Liver (tissue), 9 donors: Measurements from ENCODE around the gene THSD7B. TPM values are rescaled to one million over a fixed set of nuclear protein-coding genes. Genes with fewer than 3 reads are reported as not detected.

Experiments used
- DNase-seq: peaks from one replicate; pipeline ENCODE4 v3.0.0-alpha.2; 2017; ENCODE audit warnings: low spot score
- H3K27ac ChIP-seq, 2 donors: one replicate each; pipeline ENCODE4 v1.7.0; 2013; ENCODE audit warnings: inconsistent platforms in 2 of 2, low read length in 2 of 2, control low read depth in 1 of 2, low read depth in 1 of 2, mild to moderate bottlenecking in 1 of 2
- H3K27me3 ChIP-seq, 4 donors: one replicate each; pipeline versions ENCODE4 v1.6.1 to v1.7.0; 2013; ENCODE audit warnings: low read length in 3 of 4, inconsistent platforms in 1 of 4, mild to moderate bottlenecking in 1 of 4, moderate library complexity in 1 of 4; ENCODE audit not compliant: control insufficient read depth in 4 of 4, insufficient read depth in 4 of 4
- H3K36me3 ChIP-seq, 4 donors: one replicate each; pipeline versions ENCODE4 v1.6.1 to v1.7.0; 2013; ENCODE audit warnings: low read length in 3 of 4, mild to moderate bottlenecking in 3 of 4, low read depth in 1 of 4, moderate library complexity in 1 of 4; ENCODE audit not compliant: control insufficient read depth in 4 of 4, insufficient read depth in 3 of 4
- H3K4me1 ChIP-seq, 4 donors: one replicate each; pipeline versions ENCODE4 v1.6.1 to v1.7.0; 2013; ENCODE audit warnings: low read length in 3 of 4, mild to moderate bottlenecking in 3 of 4, moderate library complexity in 1 of 4; ENCODE audit not compliant: control insufficient read depth in 4 of 4, insufficient read depth in 4 of 4
- H3K4me3 ChIP-seq, 3 donors: one replicate each; pipeline versions ENCODE4 v1.6.1 to v1.7.0; 2013; ENCODE audit warnings: low read length in 3 of 3, control low read depth in 1 of 3, low read depth in 1 of 3, mild to moderate bottlenecking in 1 of 3
- H3K9ac ChIP-seq, 2 donors: one replicate each; pipeline ENCODE4 v1.7.0; 2013; ENCODE audit warnings: low read length in 2 of 2, mild to moderate bottlenecking in 2 of 2, moderate library complexity in 2 of 2, control low read depth in 1 of 2, low read depth in 1 of 2
- H3K9me3 ChIP-seq, 4 donors: one replicate each; pipeline versions ENCODE4 v1.6.1 to v1.7.0; 2013; ENCODE audit warnings: low read length in 3 of 4; ENCODE audit not compliant: control insufficient read depth in 4 of 4
- ATF3 ChIP-seq: IDR thresholded peaks from 2 replicates; pipeline ENCODE4 v1.6.1; 2016; ENCODE audit warnings: antibody characterized with exemption
- CTCF ChIP-seq: fragments of 150-350 bp; IDR thresholded peaks from 2 replicates; pipeline ENCODE4 v1.5.1; 2017; ENCODE audit warnings: improper control_type of control experiment, low read depth, low read length; ENCODE audit not compliant: missing input control
- EGR1 ChIP-seq, 2 donors: IDR thresholded peaks; 2 replicates each; pipeline ENCODE4 v1.6.1; 2016 to 2018; ENCODE audit warnings: antibody characterized with exemption in 2 of 2, low read depth in 2 of 2
- FOXA1 ChIP-seq: IDR thresholded peaks from 2 replicates; pipeline ENCODE4 v1.6.1; 2016; ENCODE audit warnings: antibody characterized with exemption
- FOXA2 ChIP-seq: IDR thresholded peaks from 2 replicates; pipeline ENCODE4 v1.6.1; 2016; ENCODE audit warnings: antibody characterized with exemption
- GABPA ChIP-seq, 2 donors: IDR thresholded peaks in 1 of 2; conservative IDR thresholded peaks in 1 of 2; 2 replicates each; pipeline ENCODE4 v1.6.1; 2016; ENCODE audit warnings: antibody characterized with exemption in 2 of 2, mild to moderate bottlenecking in 1 of 2, moderate library complexity in 1 of 2
- HNF4A ChIP-seq, 2 donors: conservative IDR thresholded peaks; 2 replicates each; pipeline ENCODE4 v1.6.1; 2016; ENCODE audit warnings: antibody characterized with exemption in 2 of 2, mild to moderate bottlenecking in 2 of 2
- HNF4G ChIP-seq: IDR thresholded peaks from 2 replicates; pipeline ENCODE4 v1.6.1; 2016; ENCODE audit warnings: antibody characterized with exemption
- JUND ChIP-seq, 2 donors: IDR thresholded peaks; 2 replicates each; pipeline ENCODE4 v1.6.1; 2016; ENCODE audit warnings: antibody characterized with exemption in 2 of 2
- MAX ChIP-seq: IDR thresholded peaks from 2 replicates; pipeline ENCODE4 v1.6.1; 2016; ENCODE audit warnings: antibody characterized with exemption
- NR2F2 ChIP-seq: IDR thresholded peaks from 2 replicates; pipeline ENCODE4 v1.6.1; 2016; ENCODE audit warnings: antibody characterized with exemption
- RAD21 ChIP-seq, 2 donors: IDR thresholded peaks; 2 replicates each; pipeline ENCODE4 v1.6.1; 2016; ENCODE audit warnings: antibody characterized with exemption in 2 of 2, mild to moderate bottlenecking in 2 of 2
- REST ChIP-seq: IDR thresholded peaks from 2 replicates; pipeline ENCODE4 v1.6.1; 2016; ENCODE audit warnings: antibody characterized with exemption, mild to moderate bottlenecking
- RXRA ChIP-seq, 2 donors: IDR thresholded peaks; 2 replicates each; pipeline ENCODE4 v1.6.1; 2017 to 2018; ENCODE audit warnings: antibody characterized with exemption in 2 of 2, mild to moderate bottlenecking in 1 of 2
- SP1 ChIP-seq: IDR thresholded peaks from 2 replicates; pipeline ENCODE4 v1.6.1; 2018; ENCODE audit warnings: antibody characterized with exemption, mild to moderate bottlenecking
- TAF1 ChIP-seq: conservative IDR thresholded peaks from 2 replicates; pipeline ENCODE4 v1.6.1; 2016; ENCODE audit warnings: antibody characterized with exemption, mild to moderate bottlenecking
- YY1 ChIP-seq: IDR thresholded peaks from 2 replicates; pipeline ENCODE4 v1.6.1; 2016; ENCODE audit warnings: antibody characterized with exemption, mild to moderate bottlenecking
- ZBTB33 ChIP-seq: IDR thresholded peaks from 2 replicates; pipeline ENCODE4 v1.6.1; 2016; ENCODE audit warnings: antibody characterized with exemption
- WGBS: extraction: QIAGEN DNeasy Blood & Tissue Kit; methylation state at CpG from one replicate; pipeline ENCODE4 v1.1.7; 2013; 5-methylcytosine and 5-hydroxymethylcytosine counted together
- polyA plus RNA-seq, 2 donors: library from polyadenylated mRNA; stranded (reverse) in 1 of 2; unstranded in 1 of 2; fragments of 200-250 nt in 1 of 2; fragments of >200 nt in 1 of 2; fragmentation: Nextera tagmentation in 1 of 2; extraction: Ambion mirVana in 1 of 2; gene quantifications; one replicate each; pipeline versions ENCODE4 v1.2.1 to v1.2.3, GENCODE V29; 2013 to 2015
- total RNA-seq, 2 donors: library from RNA; depleted of rRNA; stranded (reverse); fragments of >200 nt; gene quantifications; one replicate each; pipeline ENCODE4 v1.2.3, GENCODE V29; 2014
- donor health status: healthy.
- donor health status: healthy.
- donor health status: healthy.
- donor health status: healthy.
- donor health status: healthy.

The THSD7B gene
- total and polyA plus RNA-seq, 4 donors: 0.01 to 0.75 (median 0.42) TPM; not detected in 1

GRCh38 chr2:137435162-137435561, 669.8 kb downstream of the THSD7B start:
- H3K36me3 ChIP-seq: no peaks in the 10 kb centered on the region
- no peak overlapping the region for H3K9ac ChIP-seq
- no peak overlapping the region for H3K4me3 ChIP-seq
- H3K27me3 ChIP-seq: no peaks in the 10 kb centered on the region
- 32% methylated on average over 1 of the region's 1 CpG for WGBS
- DNase-seq: no peak
- H3K27ac ChIP-seq: no peak overlapping the region
- peaks cover 0 to 2% (median 0%) of the 10 kb centered on the region in 4 donors for H3K9me3 ChIP-seq
- TF ChIP-seq TAF1: no peak
- no peak for TF ChIP-seq EGR1 (IDR thresholded peaks at IDR 0.05; ENCODE audit: low read depth in 2 of 2)
- TF ChIP-seq NR2F2: no peak
- TF ChIP-seq RAD21 (IDR thresholded peaks at IDR 0.05): no peak
- no peak for TF ChIP-seq CTCF
- TF ChIP-seq SP1: no peak
- no peak for TF ChIP-seq YY1
- TF ChIP-seq ZBTB33: no peak
- TF ChIP-seq JUND (IDR thresholded peaks at IDR 0.05): no peak
- no peak for TF ChIP-seq FOXA2
- TF ChIP-seq MAX: no peak
- no peak for TF ChIP-seq FOXA1
- TF ChIP-seq REST: no peak
- H3K4me1 ChIP-seq: no peaks in the 10 kb centered on the region

GRCh38 chr2:137437386-137437785, 672.0 kb downstream of the THSD7B start:
- WGBS: 71% methylated on average over 2 of the region's 2 CpGs
- TF ChIP-seq HNF4G (no peak), FOXA1 (no peak), FOXA2 (no peak), TAF1 (no peak), RXRA (IDR thresholded peaks at IDR 0.05) (no peak), MAX (no peak), HNF4A (conservative IDR thresholded peaks at IDR 0.05) (no peak), JUND (IDR thresholded peaks at IDR 0.05) (no peak), YY1 (no peak), REST (no peak), GABPA (IDR thresholded peaks at IDR 0.05 in 1 of 2, conservative IDR thresholded peaks at IDR 0.05 in 1 of 2) (no peak), ZBTB33 (no peak), RAD21 (IDR thresholded peaks at IDR 0.05) (no peak), ATF3 (no peak), NR2F2 (no peak)

More at GRCh38 chr2:137437386-137437785, 672.0 kb downstream of the THSD7B start:
- Histone ChIP-seq H3K27me3 (no peaks in the 10 kb centered on the region), H3K4me1 (no peaks in the 10 kb centered on the region), H3K4me3 (no peak overlapping the region), H3K36me3 (no peaks in the 10 kb centered on the region), H3K27ac (no peak overlapping the region), H3K9me3 (no peaks in the 10 kb centered on the region), H3K9ac (no peak overlapping the region)
- no peak for DNase-seq
